ENCODE data around the gene PLCB3.

PLCB3 gene

GRCh38 chr11:64284962-64285884 is 33.9 kb downstream of the PLCB3 start, which contains the start of gene GPR137:
Gene GPR137 (plus strand): TSS chr11:64285848. CDS start chr11:64286525, 677 bp downstream.
- peak within 1 kb of the TSS; percentile 69 for H3K4me3 ChIP-seq (ENCODE audit: low read depth, low read length)
- DNase-seq: peak; percentile 74
- H3K4me1 ChIP-seq: no peaks in the 10 kb centered on the region
- no peaks in the 10 kb centered on the region for H3K9me3 ChIP-seq
- TF ChIP-seq, protein P1, sequence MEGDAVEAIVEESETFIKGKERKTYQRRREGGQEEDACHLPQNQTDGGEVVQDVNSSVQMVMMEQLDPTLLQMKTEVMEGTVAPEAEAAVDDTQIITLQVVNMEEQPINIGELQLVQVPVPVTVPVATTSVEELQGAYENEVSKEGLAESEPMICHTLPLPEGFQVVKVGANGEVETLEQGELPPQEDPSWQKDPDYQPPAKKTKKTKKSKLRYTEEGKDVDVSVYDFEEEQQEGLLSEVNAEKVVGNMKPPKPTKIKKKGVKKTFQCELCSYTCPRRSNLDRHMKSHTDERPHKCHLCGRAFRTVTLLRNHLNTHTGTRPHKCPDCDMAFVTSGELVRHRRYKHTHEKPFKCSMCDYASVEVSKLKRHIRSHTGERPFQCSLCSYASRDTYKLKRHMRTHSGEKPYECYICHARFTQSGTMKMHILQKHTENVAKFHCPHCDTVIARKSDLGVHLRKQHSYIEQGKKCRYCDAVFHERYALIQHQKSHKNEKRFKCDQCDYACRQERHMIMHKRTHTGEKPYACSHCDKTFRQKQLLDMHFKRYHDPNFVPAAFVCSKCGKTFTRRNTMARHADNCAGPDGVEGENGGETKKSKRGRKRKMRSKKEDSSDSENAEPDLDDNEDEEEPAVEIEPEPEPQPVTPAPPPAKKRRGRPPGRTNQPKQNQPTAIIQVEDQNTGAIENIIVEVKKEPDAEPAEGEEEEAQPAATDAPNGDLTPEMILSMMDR (IDR thresholded peaks at IDR 0.05; ENCODE audit: low read depth, low read length): no peak
- peaks cover 2% of the 10 kb centered on the region; the same call in 1 of the 2 replicates for H3K27me3 ChIP-seq
- no peaks in the 10 kb centered on the region for H3K36me3 ChIP-seq

DNA sequence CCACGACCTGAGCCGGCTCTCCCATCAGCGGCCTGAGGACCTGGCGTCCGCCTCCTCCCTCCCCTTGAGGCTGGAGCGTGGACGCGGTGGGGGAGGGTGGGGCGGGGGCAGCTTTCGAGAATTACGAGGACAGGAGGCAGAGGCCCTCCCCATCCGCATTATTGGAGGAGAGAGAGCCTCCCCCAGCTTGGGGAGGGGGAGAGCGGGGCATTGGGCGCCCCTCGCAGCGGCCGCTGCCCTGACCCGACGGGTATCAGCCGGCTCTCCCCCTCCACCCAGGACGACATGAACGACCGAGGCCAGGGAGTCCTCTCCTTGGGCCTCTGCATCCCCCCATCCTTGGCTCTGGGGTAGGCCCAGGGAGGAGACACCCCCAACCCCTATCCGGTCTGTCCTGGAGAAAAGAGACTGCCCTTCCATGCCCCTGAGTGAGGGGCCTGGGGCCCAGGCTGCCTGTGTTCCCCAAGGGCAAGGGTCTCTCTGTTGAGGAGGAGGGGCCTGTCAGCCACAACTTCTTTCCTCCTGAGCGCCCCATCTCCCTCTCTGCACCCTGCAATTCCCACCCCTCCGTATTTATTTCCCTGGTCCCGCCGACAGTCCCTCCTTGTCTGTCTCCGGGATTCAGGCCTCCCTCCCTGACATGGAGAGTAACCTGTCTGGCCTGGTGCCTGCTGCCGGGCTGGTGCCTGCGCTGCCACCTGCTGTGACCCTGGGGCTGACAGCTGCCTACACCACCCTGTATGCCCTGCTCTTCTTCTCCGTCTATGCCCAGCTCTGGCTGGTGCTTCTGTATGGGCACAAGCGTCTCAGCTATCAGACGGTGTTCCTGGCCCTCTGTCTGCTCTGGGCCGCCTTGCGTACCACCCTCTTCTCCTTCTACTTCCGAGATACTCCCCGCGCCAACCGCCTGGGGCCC is 34.8 kb downstream of the PLCB3 start:
- Histone ChIP-seq H3K9me3 (no peaks in the 10 kb centered on the region), H3K27me3 (peaks cover 11% of the 10 kb centered on the region), H3K4me3 (ENCODE audit: low read depth, low read length) (peak overlapping the region; percentile 69), H3K4me1 (no peaks in the 10 kb centered on the region), H3K36me3 (no peaks in the 10 kb centered on the region)
- TF ChIP-seq, protein P1 (IDR thresholded peaks at IDR 0.05; ENCODE audit: low read depth, low read length): 0 out of 2 replicates have a peak, but pooled peaks have one; percentile 19
- no peak for DNase-seq

GRCh38 chr11:64286801-64287159 is 35.5 kb downstream of the PLCB3 start:
- Histone ChIP-seq H3K4me3 (ENCODE audit: low read depth, low read length) (no peak overlapping the region), H3K27me3 (peaks cover 17% of the 10 kb centered on the region), H3K4me1 (no peaks in the 10 kb centered on the region), H3K9me3 (no peaks in the 10 kb centered on the region), H3K36me3 (no peaks in the 10 kb centered on the region)
- TF ChIP-seq, protein P1 (IDR thresholded peaks at IDR 0.05; ENCODE audit: low read depth, low read length): no peak
- no peak for DNase-seq

- Histone ChIP-seq H3K4me3 (ENCODE audit: low read depth, low read length) (no peak overlapping the region), H3K9me3 (no peaks in the 10 kb centered on the region), H3K27me3 (peaks cover 27% of the 10 kb centered on the region), H3K4me1 (no peaks in the 10 kb centered on the region), H3K36me3 (no peaks in the 10 kb centered on the region)
- no peak for DNase-seq
- TF ChIP-seq, protein P1 (IDR thresholded peaks at IDR 0.05; ENCODE audit: low read depth, low read length): no peak
These were observed 36.5 kb downstream of the PLCB3 start for GRCh38 chr11:64287676-64288352.

GRCh38 chr11:64288353-64288750 is 37.0 kb downstream of the PLCB3 start:
- H3K9me3 ChIP-seq: no peaks in the 10 kb centered on the region
- H3K27me3 ChIP-seq: peaks cover 33% of the 10 kb centered on the region
- no peaks in the 10 kb centered on the region for H3K4me1 ChIP-seq
- TF ChIP-seq, protein P1 (IDR thresholded peaks at IDR 0.05; ENCODE audit: low read depth, low read length): no peak
- H3K4me3 ChIP-seq (ENCODE audit: low read depth, low read length): no peak overlapping the region
- no peak for DNase-seq
- H3K36me3 ChIP-seq: no peaks in the 10 kb centered on the region

Data from BE2C (cell line).